GM12801 (cell line): ENCODE measurements around the gene CCS.

Experiments used
- CTCF ChIP-seq: IDR thresholded peaks from one replicate; pipeline ENCODE4 v1.5.1; 2011; ENCODE audit warnings: control low read depth; ENCODE audit not compliant: insufficient read length; ENCODE audit errors: extremely low read depth

The CCS gene

GRCh38 chr11:66626926-66627325 is 33.9 kb downstream of the CCS start:
- no peak for TF ChIP-seq CTCF

- no peak for TF ChIP-seq CTCF
Measured at GRCh38 chr11:66628061-66628603, 35.1 kb downstream of the CCS start.

GRCh38 chr11:66629356-66629755 is 36.4 kb downstream of the CCS start:
- no peak for TF ChIP-seq CTCF

- no peak for TF ChIP-seq CTCF
Measured at GRCh38 chr11:66631883-66632282, 38.9 kb downstream of the CCS start.

- no peak for TF ChIP-seq CTCF
Measured at GRCh38 chr11:66632952-66633351, 40.0 kb downstream of the CCS start.

GRCh38 chr11:66636411-66636810 is 43.4 kb downstream of the CCS start:
- no peak for TF ChIP-seq CTCF

GRCh38 chr11:66637557-66638176 is 44.7 kb downstream of the CCS start:
- no peak for TF ChIP-seq CTCF
